ENCODE measurements around the gene IL1B. TPM values are rescaled to one million over a fixed set of nuclear protein-coding genes. Genes with fewer than 3 reads are reported as not detected.

Gene IL1B
- total RNA-seq, 1 donor from 2014 or later, result not detected

GRCh38 chr2:112830682-112831512, 5.7 kb downstream of the IL1B start:
- DNase-seq (ENCODE audit: low spot score), result peak; percentile 2

GRCh38 chr2:112829961-112830681, 6.5 kb downstream of the IL1B start:
- ATAC-seq, result no peak

More at GRCh38 chr2:112830682-112831512, 5.7 kb downstream of the IL1B start:
- ATAC-seq, result no peak

GRCh38 chr2:112829101-112829960, 7.2 kb downstream of the IL1B start:
- DNase-seq (ENCODE audit: low spot score), result no peak
- no peak for ATAC-seq

More at GRCh38 chr2:112829961-112830681, 6.5 kb downstream of the IL1B start:
- no peak for DNase-seq (ENCODE audit: low spot score)

GRCh38 chr2:112828251-112828691, 8.3 kb downstream of the IL1B start:
- DNase-seq (ENCODE audit: low spot score) (no peak), ATAC-seq (no peak)

GRCh38 chr2:112827604-112828185, 8.9 kb downstream of the IL1B start:
- DNase-seq (ENCODE audit: low spot score) (no peak), ATAC-seq (no peak)

GRCh38 chr2:112827009-112827408, 9.6 kb downstream of the IL1B start:
- DNase-seq (ENCODE audit: low spot score), result no peak
- ATAC-seq, result no peak

- ATAC-seq (no peak), DNase-seq (ENCODE audit: low spot score) (no peak)
Observed at GRCh38 chr2:112825706-112826105, 10.9 kb downstream of the IL1B start.

- DNase-seq (ENCODE audit: low spot score), result no peak
- ATAC-seq, result peak; percentile 4
Observed at GRCh38 chr2:112824694-112825085, 11.9 kb downstream of the IL1B start.

GRCh38 chr2:112821682-112822081, 14.9 kb downstream of the IL1B start:
- no peak for DNase-seq (ENCODE audit: low spot score)
- no peak for ATAC-seq

- DNase-seq (ENCODE audit: low spot score), result no peak
Observed at GRCh38 chr2:112821142-112821541, 15.4 kb downstream of the IL1B start.

GRCh38 chr2:112820343-112820742, 16.2 kb downstream of the IL1B start:
- DNase-seq (ENCODE audit: low spot score) (no peak), ATAC-seq (peak; percentile 28)

More at GRCh38 chr2:112821142-112821541, 15.4 kb downstream of the IL1B start:
- ATAC-seq, result peak; percentile 27

GRCh38 chr2:112819081-112819480, 17.5 kb downstream of the IL1B start:
- DNase-seq (ENCODE audit: low spot score) (no peak), ATAC-seq (no peak)

GRCh38 chr2:112818094-112818902, 18.3 kb downstream of the IL1B start:
- ATAC-seq, result peak; percentile 81
- DNase-seq (ENCODE audit: low spot score), result peak; percentile 84

- no peak for ATAC-seq
Observed at GRCh38 chr2:112817082-112817689, 19.4 kb downstream of the IL1B start.

GRCh38 chr2:112814278-112814677, 22.3 kb downstream of the IL1B start:
- DNase-seq (ENCODE audit: low spot score) (no peak), ATAC-seq (no peak)

More at GRCh38 chr2:112817082-112817689, 19.4 kb downstream of the IL1B start:
- no peak for DNase-seq (ENCODE audit: low spot score)

- DNase-seq (ENCODE audit: low spot score), result no peak
- ATAC-seq, result no peak
Observed at GRCh38 chr2:112813280-112813966, 23.2 kb downstream of the IL1B start.

GRCh38 chr2:112812318-112813267, 24.0 kb downstream of the IL1B start:
- DNase-seq (ENCODE audit: low spot score), result no peak
- ATAC-seq, result no peak

Measured in left lobe of liver (tissue), 2 donors.